ENCODE data around the gene SCAPER.

Gene SCAPER

DNA sequence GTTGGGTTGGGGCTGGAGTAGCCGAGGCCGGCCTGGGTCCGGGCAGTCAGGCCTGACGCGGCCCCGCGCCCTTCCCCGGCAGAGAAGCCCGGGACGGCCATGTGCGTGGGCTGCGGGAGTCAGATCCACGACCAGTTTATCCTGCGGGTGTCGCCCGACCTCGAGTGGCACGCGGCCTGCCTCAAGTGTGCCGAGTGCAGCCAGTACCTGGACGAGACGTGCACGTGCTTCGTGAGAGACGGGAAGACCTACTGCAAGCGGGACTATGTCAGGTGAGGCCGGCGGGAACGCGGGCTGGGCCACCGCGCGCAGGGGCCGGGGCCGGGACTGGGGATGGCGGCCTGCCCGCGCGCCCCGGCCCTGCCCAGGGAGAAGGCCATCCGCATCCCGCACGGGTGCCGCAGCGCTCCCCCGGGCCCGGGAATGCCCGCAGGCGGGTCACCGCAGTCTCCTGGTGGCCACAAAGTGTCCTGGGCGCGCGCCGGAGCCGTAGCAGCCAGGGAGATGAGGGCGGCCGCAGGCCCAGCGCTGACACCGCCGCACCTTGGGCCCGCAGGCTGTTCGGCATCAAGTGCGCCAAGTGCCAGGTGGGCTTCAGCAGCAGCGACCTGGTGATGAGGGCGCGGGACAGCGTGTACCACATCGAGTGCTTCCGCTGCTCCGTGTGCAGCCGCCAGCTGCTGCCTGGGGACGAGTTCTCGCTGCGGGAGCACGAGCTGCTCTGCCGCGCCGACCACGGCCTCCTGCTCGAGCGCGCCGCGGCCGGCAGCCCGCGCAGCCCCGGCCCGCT, 567.2 kb downstream of the SCAPER start:
- no peak for DNase-seq (ENCODE audit: low spot score)

DNA sequence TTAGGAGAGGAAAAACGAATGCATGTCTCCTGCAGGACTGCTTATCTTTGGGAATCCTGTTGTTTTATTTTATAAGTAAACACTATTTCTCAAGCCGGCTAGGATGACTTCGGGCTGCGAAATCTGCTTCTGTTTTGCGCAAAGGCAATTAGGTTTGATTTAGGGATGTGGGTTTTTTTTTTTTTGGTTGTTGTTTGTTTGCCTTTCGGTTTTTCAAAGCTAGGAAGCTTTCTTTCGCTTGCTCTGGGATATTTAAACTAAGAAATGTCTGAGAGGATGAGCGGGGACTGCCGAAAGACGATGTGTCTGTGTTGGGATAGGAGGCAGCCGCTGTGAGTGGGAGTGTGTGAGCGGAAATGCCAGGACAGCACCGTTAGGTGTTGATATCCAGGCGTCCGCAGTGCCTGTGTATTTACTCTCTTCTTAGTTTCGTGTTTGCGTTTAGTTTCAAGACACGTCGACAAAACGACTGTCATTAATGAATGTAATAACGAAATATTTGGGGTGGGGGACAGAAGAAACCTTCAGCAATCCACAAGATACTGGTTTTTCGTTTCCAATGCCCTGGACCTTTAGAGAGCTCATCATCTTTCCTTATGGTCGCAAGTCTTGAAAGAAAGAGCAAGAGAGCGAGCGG, 568.0 kb downstream of the SCAPER start:
- DNase-seq (ENCODE audit: low spot score): no peak

DNA sequence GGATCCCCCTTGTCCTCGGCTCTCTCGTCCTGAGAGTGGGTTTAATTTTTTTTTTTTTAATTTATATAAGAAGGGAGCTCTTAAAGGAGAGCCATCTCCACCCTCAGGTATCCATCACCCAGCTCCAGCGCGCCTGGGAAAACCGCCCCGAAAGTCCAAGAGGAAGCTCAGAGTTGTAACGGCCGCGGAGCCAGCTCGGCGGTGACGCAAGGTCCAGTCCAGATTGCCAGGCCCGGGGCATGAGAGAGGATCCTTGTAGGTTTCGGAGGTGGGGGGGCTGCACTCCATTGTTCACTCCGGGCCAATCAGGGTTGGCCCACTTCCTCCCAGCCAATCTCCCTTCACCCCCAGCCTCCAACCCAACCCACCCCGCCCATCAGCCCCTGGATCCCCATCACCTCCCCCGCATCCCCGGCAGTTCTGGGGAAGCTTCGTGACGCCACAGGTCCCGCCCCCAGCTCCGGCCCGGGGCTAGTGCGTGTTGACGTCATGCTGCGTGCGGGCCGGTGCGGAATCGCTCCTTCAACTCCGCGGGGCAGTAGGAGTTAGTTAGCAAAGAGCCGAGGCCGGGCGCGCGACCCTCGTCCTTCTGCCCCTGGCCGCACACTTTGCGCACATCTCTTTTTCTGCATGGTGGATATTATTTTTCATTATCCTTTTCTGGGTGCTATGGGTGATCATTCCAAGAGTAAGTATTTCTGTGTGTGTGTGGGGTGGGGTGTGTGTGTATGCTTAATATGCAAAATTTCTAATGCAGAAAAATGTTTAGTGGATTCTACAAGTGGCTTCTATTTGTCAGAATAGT, 568.7 kb downstream of the SCAPER start, which contains the start of gene ISL2:
ISL2 (plus strand) TSS at position 520 of the 805 bp plus-strand sequence; CDS start at position 631, 111 bp downstream.
- peak; percentile 49 for DNase-seq (ENCODE audit: low spot score)

DNA sequence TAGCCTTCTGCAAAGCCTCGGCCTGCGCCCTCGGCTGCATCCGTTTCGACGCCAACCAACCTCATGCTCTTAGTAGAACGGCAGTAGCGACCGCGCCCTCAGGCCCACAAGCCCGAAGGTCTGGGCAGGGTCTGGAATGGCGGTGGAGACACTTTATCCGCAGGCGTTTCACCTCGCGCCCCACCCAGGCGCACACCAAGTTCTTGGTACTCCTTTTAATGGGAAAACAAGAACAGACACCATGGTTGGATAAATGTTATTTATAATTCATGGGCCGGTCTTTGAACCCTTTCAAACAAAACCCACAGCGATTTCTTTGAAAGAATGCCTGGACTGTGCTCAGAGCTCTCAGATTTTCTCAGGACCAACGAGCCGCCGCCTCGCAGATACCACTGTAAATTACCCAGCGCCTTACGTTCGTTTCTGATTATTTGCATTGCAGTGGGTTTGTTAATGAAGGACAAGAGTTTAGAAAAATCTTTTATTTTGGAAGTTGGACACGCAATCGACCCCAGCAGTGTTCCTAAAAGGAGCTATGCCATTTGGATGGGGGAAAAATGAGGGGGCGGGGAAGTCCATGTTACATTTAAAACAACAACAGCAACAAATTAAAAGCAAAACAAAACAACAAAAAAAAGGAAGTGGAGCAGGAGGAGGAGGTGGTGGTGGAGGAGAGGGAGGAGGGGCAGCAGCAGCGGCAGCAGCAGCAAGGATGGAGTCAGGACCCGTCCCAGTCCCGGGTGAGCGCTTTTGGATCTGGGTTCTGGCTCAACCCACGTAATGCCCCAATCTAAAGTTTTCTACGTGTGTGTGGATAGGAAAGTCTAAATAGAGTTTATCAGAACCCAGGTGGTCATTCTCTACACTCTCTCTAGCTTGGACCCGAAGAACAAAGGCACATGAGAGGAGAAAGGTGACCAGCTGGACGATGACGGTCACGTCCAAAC, 569.6 kb downstream of the SCAPER start:
- DNase-seq (ENCODE audit: low spot score): no peak

DNA sequence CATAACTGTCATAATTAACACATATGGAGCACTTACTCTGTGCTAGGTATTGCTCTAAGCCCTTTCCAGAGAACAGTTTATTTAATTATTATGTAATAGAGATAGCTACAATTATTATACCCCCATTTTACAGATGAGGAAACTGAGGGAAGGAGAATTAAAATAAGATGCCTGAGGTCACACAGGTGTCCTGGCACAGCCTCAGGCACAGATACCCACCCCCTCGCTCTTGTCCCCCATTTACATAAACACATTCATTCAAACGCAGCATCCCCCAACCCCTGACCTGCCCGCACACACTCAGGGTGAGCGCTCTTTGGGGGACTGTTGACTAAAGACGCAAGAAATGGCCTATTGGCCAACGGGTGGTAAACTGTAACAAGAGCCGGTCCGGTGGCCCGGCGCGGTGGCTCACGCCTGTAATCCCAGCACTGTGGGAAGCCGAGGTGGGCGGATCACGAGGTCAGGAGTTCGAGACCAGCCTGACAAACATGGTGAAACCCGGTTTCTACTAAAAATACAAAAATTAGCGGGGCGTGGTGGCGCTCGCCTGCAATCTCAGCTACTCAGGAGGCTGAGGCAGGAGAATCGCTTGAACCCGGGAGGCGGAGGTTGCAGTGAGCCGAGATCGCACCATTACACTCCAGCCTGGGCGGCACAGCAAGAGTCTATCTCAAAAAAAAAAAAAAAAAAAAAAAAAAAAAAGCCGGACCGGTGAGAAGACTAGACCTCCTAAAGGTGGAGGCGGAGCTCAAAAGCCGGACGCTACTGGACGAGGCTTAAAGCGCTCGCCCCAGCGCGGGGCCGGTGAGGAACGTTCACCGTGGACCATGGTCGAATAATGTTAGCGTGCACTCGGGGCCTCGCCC, 570.5 kb downstream of the SCAPER start:
- no peak for DNase-seq (ENCODE audit: low spot score)

DNA sequence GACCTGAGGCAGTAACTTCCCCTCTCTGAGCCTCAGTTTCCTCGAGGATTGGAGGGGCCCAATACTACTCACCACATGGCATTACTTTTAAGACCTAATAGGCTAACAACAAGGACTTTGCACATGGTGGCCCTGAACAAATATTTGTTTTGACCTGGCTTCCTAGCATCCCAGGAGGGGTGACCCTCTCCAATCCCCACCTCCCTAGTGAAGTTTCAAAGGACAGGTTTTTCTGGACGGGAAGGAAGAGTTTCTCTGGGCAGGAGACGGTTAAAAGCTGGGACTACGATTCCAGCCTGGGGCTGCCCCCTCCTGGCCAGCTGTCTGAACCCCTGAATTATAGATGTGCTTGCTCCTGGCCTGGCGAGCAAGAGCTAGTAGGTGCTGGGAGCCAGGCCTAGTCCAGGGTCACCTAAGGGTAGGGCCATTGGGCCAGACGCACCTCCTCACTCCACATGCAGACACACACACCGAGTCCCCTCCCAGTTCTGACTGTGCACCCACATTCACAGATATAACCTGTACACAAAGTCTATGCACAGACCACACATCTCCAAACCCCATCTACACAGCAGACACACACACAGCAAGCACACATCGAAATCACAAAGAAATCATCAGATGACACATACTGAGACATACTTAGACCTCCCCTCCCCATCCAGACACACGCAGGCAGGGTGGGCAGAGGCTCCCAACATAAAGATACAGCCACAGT, 571.3 kb downstream of the SCAPER start:
- DNase-seq (ENCODE audit: low spot score): no peak

DNA sequence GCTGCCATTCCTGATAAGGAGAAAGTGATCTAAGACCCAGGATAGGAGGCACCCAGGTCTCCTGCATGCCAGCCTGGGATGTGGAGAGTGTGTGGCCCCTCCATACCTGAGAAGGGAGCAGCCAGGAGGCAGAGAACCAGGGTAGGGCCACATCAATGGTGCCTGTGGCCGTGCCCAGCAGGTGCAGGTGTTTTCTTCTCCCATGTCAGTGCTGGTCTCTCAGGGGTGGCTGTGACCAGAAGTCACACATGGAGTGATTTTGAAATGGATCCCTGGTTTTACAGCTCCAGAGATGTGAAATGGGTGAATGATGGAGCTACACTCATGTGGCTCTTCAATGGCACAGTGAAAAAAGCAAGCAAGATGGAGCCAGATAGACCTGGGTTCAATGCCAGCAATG, 571.8 kb downstream of the SCAPER start:
- no peak for DNase-seq (ENCODE audit: low spot score)

DNA sequence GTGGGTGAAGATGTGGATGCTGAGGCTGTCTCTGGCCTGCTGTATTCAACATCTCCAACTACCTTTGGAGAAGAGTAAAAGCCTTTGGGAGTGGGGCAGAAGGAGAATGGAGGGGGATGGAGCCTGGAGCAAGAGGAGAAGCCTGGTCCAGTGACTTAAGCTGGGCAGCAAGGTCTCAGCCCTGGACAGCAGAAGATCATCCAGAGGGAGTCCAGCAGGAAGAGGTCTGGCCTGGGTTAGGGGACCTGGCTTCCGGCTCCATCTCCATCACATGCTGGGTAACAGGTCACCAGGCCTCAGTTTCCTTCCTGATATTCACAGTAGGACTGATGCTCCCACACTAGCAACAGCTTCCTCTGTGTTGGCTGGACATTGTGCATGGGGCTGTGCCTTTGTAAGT, 572.3 kb downstream of the SCAPER start:
- DNase-seq (ENCODE audit: low spot score): no peak

DNA sequence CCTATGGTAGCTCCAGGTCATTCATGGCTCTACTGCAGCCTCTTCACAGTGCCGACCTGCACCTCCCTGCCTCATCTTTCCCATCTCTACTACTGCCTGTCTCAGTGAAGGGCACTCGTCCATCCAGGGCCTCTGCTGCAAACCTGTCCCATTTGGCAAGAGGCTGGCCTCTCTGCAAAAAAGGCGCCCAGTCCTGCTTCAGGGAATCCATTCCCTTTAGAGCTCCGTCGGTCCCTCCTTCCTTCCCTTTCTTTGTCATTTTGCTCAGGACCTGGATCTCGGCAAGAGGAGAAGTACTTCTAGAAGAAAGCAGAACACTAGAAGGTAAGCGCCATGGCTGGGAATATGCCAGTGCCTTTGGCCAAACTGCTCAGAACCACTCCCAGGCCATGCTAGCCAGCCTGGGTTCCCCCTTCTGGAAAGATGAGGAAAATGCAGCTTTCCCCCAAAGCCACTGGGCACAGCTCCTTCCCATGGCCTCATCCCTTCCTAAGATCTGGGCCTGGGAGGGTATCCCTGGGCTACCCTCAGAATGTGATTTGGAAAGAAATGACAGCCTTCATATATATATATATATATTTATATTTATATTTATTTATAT, 575.0 kb downstream of the SCAPER start:
- DNase-seq (ENCODE audit: low spot score): no peak

DNA sequence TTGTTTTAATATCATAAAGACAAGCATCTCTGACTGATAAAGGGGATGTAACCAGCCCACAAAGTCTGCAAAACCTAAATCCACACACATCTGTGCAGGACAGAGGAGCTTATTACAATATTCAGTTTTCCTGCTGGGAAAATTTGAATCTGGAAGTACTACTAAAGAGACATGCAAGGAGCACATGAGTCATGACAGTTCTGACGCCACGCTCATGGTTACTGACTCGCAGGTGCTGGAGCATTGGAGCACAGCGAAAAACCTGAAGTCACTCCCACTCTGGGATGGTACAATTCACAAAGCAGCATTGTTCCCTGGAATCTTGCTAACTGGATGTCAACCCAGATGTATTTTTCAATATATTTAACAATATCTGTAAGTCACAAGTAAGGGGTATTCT, 576.2 kb downstream of the SCAPER start:
- no peak for DNase-seq (ENCODE audit: low spot score)

DNA sequence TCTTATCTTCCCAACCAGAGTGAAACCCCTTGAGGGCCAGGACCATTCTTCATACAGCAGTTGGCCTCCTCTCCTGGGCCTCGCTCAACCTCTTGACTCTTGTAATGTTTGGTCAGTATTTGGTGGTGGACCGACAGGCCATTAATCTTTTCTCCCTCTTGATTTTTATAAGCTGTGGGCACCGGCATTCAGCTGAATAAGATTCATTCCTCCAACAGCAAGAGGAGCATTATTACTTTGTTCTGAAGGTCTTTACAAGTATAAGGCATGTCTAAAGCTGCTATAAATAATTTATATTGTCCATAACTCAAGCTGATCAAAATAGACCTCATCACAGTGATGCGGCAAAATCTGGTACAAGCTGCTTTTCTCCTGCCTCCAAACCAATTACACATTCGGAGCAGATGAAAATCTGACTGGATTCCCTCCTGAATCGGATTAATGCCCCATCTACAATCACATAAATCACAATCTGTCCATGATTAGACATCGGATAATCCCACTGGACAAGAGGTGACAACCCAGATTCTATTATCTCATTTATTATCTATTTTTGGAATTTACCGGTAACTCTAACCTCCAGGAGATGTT, 576.9 kb downstream of the SCAPER start:
- DNase-seq (ENCODE audit: low spot score): no peak

DNA sequence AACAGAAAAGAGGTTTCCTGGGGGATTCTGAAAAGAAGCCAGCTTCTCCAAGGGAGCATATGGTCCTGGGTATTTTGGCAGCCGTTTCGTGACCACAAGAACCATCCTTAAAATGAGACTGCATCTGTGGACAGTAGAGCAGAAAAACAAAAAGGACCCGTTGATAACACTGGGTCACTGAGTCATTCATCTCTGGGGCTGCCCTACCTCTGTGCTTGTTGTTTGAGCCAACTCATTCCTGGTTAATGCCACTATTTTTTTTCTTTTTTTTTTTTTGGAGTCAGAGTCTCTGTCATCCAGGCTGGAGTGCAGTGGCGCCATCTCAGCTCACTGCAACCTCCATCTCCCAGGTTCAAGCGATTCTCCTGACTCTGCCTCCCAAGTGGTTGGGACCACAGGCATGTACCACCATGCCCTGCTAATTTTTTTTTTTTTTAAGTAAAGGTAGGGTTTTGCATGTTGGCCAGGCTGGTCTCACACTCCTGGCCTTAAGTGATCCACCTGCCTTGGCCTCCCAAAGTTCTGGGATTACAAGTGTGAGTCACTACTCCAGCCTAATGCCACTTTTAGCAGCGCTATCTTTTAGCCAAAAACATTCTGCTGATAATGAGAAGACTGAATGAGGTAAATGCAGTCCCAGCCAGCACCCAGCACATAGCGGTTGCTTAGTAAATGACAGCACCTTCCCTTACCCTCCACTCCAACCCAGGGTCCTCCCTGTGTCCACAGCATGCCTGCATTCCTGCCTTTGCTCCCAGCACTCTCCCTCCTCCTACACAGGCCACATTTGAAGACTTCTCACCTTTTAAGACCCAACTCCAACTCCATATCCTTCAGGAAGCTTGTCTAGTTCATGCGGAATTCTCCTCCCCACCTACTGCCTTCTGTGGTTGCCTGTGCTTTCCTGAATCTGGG, 577.7 kb downstream of the SCAPER start:
- no peak for DNase-seq (ENCODE audit: low spot score)

DNA sequence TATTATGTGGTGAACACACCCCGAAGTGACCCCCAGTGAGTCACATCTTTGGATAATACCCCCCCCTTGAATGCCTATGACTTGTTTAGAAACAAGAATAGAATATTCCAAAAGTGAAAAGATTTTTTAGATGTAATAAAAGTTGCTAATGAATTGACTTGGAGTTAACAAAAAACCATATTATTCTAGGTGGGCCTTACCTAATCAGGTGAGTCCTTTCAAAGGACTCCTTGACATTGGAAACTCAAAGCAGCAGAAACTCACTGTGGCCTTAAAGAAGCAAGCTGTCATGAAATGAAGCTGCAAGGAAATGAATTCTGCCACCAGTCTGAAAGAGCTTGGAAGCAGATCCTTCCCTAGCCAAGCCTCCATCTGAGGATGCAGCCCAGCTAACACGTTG, 579.4 kb downstream of the SCAPER start:
- no peak for DNase-seq (ENCODE audit: low spot score)

DNA sequence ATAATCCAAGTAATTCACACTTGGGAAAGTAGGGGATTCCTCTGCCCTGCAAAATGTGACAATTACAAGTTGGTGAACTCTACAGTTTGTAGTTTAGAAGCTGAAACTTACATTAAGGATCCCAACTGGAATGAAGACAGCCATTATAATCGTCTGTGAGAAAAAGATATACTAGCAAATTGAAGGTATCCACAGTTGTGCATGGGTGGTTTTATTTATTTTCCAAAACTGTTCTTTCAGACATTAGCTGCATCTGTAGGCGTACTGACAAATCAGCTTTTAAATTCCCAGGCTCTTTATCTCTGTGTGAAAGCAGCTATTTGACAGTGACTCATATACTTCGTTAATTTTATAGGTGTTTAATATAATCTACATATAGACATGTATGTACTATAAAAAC, 581.1 kb downstream of the SCAPER start:
- no peak for DNase-seq (ENCODE audit: low spot score)

DNA sequence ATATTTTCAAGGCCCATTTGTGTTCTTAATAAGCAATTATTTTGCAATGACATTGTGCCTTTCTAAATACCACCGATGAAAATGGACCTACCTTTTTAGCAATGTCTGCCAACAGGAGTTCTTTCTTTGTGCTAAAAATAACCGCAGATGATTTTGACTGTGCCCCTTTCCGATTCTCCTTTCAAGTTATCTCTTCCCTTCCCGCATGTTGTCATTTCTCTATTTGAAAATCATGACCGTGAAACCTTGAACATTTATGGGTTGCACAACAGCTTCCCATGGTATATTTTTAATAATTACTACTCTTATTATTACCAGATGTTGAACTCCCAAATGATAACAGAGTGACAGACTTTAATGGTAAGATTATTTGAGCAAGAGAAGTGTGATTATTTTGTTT, 583.5 kb downstream of the SCAPER start:
- DNase-seq (ENCODE audit: low spot score): no peak

DNA sequence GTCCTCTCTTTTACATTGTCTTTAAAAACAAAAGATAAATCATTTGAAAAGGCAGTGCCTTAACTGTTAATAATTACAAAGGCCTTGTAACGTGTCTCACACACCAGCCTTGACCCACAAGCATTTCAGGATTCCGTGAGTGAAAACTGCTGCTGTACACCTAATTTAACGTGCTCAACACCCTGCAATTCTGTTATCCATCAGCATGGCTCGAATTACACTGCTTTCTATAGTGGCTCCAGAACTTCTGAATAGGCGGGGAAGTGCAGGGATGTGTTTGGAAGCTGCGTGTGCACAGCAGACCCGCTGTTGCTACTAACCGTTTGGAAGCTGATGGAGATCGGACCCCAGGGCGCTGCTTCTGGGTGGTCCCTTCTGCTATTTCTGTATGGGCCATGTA, 584.0 kb downstream of the SCAPER start:
- no peak for DNase-seq (ENCODE audit: low spot score)

DNA sequence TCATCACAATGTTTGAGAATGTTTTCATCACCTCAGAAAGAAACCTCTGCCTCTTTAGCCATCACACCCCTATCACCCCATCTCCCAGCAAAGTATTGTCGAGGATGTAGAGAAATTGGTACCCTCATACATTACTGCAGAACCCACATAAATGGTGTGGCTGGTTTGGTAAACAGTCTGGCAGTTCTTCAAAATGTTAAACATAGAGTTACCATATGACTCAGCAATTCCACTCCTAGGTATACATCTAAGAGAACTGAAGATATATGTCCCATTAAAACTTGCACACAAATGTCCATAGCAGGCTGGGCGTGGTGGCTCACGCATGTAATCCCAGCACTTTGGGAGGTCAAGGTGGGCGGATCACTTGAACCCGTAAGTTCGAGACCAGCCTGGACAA, 585.1 kb downstream of the SCAPER start:
- no peak for DNase-seq (ENCODE audit: low spot score)

DNA sequence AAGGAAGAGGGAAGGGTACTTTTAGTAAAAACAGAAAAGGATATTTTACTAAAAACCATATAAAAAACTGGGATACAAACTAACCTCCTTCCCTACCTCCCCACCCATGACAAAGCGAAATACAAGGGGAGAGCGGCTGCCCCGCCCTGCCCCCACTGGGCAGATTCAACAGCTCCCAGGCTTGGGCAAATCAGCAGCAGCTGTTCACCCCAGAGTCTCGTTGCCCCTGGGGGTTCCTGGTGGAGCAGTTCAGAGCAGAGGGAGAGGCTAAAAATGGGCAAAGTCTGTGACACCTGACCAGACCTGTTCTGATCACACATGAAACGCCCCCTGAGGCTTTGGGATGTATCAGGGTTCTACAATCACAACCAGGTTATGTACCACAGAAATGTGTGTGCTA, 591.4 kb downstream of the SCAPER start:
- DNase-seq (ENCODE audit: low spot score): no peak

Data from CD4-positive, alpha-beta T cell treated with Interleukin-15 for 4 hours (primary cell).